Lower leg skin (tissue), 3 donors: ENCODE results near the gene PDE1A.

Source experiments
- POLR2A ChIP-seq, 2 donors: fragments of 450-650 bp; IDR thresholded peaks; one replicate each; pipeline ENCODE4 v1.6.1; 2016 to 2017; ENCODE audit warnings: antibody characterized with exemption in 2 of 2, mild to moderate bottlenecking in 1 of 2, moderate library complexity in 1 of 2
- TF ChIP-seq, protein P1 (sequence below), 3 donors: fragments of 450-650 bp; IDR thresholded peaks; one replicate each; pipeline ENCODE4 v1.5.1; 2016; ENCODE audit warnings: antibody characterized with exemption in 3 of 3, mild to moderate bottlenecking in 3 of 3, moderate library complexity in 2 of 3

DNA sequence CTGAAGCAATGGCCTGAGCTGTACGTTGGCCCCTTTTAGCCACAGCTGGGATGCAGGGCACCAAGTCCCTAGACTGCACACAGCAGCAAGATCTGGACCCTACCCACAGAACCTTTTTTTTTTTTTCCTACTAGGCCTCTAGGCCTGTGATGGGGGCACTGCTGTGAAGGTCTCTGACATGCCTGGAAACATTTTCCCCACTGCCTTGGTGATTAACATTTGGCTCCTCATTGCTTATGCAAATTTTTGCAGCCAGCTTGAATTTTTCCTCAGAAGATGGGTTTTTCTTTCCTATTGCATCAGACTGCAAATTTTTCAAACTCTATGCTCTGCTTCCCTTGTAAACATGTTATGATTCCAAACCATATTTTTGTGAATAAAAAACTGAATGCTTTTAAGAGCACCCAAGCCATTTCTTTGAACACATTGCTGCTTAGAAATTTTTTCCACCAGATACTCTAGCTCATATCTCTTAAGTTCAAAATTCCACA, 33.5 kb downstream of the PDE1A start:
- TF ChIP-seq, protein P1, sequence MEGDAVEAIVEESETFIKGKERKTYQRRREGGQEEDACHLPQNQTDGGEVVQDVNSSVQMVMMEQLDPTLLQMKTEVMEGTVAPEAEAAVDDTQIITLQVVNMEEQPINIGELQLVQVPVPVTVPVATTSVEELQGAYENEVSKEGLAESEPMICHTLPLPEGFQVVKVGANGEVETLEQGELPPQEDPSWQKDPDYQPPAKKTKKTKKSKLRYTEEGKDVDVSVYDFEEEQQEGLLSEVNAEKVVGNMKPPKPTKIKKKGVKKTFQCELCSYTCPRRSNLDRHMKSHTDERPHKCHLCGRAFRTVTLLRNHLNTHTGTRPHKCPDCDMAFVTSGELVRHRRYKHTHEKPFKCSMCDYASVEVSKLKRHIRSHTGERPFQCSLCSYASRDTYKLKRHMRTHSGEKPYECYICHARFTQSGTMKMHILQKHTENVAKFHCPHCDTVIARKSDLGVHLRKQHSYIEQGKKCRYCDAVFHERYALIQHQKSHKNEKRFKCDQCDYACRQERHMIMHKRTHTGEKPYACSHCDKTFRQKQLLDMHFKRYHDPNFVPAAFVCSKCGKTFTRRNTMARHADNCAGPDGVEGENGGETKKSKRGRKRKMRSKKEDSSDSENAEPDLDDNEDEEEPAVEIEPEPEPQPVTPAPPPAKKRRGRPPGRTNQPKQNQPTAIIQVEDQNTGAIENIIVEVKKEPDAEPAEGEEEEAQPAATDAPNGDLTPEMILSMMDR (IDR thresholded peaks at IDR 0.05), result no peak
- no peak for TF ChIP-seq POLR2A (IDR thresholded peaks at IDR 0.05)
